GM12872 (cell line): Measurements from ENCODE around the gene MREG.

Experiments
- TF ChIP-seq, protein P1 (sequence below): IDR thresholded peaks from 3 replicates; pipeline ENCODE4 v1.5.1; 2011; ENCODE audit warnings: low read depth, mild to moderate bottlenecking, low read length, moderate library complexity; ENCODE audit not compliant: insufficient read depth

Gene MREG

DNA sequence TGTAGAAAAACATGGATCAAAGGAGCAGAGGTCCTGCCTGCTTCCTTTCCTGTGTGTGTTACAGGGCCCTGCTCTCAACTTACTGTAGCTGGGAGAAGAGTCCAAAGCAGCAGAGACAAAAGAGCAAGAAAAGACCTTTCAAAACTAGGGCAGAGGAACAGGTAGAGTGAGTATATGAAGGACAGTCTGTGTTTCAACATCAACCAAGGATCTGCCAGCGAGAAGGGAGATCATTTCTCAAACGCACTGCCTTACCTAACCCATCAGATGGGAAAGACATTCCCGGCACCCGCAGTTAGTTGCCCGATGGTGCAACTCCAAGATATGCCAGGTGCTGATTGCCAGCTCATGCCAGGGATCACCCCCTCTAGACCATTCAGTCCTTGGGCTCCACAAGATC is 41.7 kb downstream of the MREG start:
- TF ChIP-seq, protein P1, sequence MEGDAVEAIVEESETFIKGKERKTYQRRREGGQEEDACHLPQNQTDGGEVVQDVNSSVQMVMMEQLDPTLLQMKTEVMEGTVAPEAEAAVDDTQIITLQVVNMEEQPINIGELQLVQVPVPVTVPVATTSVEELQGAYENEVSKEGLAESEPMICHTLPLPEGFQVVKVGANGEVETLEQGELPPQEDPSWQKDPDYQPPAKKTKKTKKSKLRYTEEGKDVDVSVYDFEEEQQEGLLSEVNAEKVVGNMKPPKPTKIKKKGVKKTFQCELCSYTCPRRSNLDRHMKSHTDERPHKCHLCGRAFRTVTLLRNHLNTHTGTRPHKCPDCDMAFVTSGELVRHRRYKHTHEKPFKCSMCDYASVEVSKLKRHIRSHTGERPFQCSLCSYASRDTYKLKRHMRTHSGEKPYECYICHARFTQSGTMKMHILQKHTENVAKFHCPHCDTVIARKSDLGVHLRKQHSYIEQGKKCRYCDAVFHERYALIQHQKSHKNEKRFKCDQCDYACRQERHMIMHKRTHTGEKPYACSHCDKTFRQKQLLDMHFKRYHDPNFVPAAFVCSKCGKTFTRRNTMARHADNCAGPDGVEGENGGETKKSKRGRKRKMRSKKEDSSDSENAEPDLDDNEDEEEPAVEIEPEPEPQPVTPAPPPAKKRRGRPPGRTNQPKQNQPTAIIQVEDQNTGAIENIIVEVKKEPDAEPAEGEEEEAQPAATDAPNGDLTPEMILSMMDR, result no peak

DNA sequence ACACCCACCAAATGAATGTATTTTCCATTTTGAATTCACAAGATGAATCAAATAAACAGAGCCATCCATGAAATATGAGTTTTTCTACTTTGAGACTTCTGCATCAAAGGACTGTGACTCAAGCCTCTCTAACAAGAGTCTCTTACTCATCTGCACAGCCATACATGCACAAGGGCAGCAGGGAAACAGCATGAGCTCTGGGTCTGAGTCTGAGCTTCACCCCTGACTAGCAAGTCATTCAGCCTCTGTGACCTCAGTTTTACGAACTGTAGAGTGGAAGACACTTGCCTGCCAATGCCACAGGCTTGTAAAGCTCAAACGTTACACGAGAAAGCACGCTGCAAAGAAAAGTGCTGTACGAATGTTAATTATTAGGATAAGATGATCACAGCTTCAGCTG is 42.9 kb downstream of the MREG start:
- TF ChIP-seq, protein P1, result no peak

GRCh38 chr2:215969131-215969841 is 44.1 kb downstream of the MREG start:
- TF ChIP-seq, protein P1, result no peak

DNA sequence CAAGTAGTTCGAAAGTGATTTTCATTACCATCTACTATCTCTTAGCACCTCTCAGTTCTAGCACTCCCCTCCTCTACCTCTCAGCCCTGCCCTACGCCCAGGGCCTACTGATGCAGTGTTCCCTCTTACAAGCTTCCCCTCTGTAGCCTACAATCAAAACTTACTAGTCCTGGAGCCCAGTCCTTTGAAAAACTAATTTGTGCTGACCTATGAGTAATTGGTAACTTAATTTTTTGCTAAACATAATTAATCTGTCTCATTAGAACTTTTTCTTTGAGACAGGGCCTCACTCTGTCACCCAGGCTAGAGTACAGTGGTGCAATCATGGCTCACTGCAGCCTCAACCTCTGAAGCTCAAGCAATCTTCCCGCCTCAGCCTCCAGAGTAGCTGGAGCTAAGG is 44.9 kb downstream of the MREG start:
- TF ChIP-seq, protein P1, result no peak

DNA sequence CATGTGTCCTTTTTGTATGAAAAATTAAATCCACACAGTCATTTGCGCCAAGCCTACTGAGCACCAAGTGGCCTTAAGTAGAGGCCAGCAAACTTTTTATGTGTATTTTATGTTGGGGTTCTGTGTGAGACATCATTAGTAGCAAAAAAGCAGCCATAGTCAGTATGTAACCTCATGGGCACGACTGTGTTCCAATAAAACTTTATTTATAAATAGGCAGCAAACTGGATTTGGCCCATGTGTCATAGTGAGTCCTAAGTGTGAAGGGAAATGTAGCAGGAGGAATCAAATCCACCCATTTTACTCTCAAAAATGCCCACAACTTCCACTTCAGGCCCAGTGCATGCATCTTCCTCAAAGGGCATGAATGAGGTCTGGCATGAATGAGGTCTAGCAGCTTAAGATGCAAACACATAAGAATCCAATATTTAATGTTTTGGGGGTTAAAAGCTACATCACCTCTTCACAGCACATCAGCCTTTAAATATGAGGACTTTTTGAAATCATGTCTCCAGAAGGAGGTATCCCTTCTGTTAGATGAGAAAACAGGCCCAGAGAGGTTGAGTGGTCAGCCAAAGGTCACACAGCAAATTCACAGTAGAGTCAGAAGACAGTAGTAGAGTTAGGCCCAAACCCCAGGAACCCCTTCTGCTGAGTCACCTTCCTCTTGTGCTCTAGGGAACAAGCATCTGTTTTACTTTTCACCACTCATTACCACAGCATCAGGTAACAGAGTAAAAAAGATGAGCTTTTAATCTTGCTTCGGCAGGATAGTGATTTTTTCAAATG is 45.6 kb downstream of the MREG start:
- TF ChIP-seq, protein P1, result no peak

DNA sequence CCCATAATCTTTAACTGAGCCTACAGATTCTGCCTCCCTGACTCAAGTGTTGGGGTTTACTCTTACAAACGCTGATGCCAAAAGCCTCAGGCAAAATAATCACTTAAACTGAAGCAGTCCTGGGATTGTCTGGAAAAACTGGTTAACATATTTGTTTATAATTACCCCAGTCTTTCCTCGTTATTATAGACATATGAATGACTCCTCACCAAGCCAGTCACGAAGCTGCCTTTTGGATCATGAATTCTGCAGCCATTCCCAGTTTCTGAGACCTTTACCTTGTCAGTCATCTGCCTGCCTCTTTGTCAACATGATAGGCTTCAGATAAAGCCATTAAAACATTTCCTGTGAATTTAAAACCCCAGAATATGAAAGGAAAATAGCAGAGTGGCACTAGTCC is 46.4 kb downstream of the MREG start:
- TF ChIP-seq, protein P1, result no peak

- TF ChIP-seq, protein P1, result no peak
These were observed 47.1 kb downstream of the MREG start for GRCh38 chr2:215966274-215966673.
